Colon (tissue), 2 donors: ENCODE data around the gene RAB6C.
"Not testable (repeated sequence)": the region's sequence is repeated elsewhere in the genome, so short reads cannot be mapped to it uniquely, and the experiment has no call there.

Source experiments
- FAIRE-seq: peaks from 2 replicates; lab custom pipeline; 2012; peaks lifted over from hg19 to GRCh38; lab: Jason Lieb, UNC
- donor health status: control.
- donor health status: control.

Gene RAB6C

GRCh38 chr2:129979629-129980155, at the start of gene RAB6C:
Gene RAB6C, plus strand, starts transcription at chr2:129979666. Its CDS starts 450 bp downstream, at chr2:129980116.
- FAIRE-seq: not testable (repeated sequence)

- no peak for FAIRE-seq
These were observed 49.0 kb upstream of the RAB6C start for GRCh38 chr2:129930451-129930850.

- not testable (repeated sequence) for FAIRE-seq
These were observed 46.1 kb upstream of the RAB6C start for GRCh38 chr2:129933387-129933786.

GRCh38 chr2:129934044-129934822, 45.2 kb upstream of the RAB6C start:
- FAIRE-seq: no peak

DNA sequence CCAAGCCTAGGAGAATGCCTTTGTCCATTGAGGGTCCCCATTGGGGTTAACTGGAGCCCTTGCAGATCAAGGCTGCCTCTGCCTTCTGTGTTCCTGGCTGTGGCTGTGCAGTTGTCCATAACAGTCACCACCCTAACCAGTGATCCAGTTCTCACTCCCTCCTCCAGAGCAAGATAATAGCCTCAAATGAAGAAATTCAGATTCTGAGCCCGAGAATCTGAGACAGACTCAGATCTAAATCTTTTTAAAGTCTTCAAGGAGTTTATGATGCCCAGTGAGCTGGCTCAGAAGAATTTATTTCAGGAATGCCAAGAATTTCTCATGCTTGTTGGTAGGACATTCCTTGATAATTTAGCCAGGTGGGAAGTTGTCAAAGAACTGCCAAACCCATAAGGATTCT, 44.3 kb upstream of the RAB6C start:
- no peak for FAIRE-seq

DNA sequence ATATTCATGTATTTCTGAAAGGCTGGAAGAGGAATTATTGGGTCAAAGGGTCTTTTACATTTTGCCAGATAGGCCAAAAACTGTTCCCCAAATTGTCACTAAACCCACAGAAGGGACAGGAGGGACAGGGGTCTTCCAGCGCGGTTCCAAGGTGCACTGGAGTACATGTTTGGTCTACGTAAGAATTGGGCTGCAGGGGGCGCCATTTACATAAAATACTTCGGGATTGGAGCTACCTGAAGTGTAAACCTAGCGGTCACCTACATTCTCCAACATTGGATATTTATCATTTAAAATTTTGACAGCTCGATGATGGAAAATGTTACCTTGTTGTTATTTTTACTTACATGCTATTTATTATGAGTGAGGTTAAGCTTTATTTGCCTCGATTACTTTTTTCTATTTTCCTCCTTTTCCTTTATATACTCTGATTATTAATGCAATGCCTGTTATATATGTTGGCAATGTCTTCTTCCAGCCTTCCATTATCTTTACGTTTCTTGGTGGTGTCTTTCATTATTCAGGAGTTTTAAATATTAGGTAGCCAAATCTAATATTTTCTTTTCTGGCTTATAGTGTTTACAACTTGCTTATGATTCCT, 43.0 kb upstream of the RAB6C start:
- FAIRE-seq: no peak

DNA sequence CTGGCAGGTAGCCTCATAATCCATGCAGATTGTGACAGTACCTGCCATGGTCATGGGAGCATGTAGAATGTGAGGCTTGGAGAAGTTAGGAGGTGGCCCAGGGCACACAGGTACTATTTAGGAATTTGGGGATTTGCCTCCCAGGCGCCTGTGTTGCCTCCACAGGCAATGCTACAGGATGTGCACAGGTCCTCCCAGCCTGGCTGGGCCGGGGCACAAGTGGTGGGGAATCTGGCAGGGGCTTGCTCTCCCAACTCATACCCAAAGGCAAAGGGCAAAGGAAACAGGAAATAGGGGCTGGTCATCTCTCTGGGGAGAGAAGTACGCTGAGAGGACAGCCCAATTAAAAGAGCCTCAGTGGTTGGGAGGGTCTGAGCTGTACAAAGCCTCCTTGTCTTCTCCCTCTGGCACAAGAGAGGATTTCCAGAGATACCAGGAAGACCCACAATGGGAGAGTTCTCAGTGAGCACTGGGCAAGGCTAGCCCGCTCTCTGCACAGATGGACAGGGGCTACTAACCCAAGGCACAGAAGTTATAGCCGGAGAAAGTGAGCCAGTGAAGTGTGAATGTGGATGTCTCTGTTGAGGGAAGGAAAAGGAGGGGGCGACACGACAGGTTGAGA, 40.5 kb upstream of the RAB6C start:
- FAIRE-seq: not testable (repeated sequence)

GRCh38 chr2:129943456-129943855, 36.0 kb upstream of the RAB6C start:
- not testable (repeated sequence) for FAIRE-seq

GRCh38 chr2:129945557-129945956, 33.9 kb upstream of the RAB6C start:
- FAIRE-seq: no peak

DNA sequence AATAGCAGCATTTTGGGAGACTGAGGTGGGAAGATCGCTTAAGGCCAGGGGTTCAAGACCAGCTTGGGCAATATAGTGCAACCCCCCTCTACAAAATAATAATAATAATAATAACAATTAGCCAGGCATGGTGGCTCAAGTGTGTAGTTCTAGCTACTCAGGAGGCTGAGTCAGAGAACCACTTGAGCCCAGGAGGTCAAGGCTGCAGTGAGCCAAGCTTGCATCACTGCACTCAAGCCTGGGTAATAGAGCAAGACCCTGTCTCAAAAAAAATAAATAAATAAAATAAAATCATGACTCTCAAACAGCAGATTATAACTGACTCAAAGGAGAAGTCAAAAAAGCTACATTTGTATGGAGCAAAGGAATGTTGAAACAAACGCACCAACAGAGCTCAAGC, 31.8 kb upstream of the RAB6C start:
- not testable (repeated sequence) for FAIRE-seq

- FAIRE-seq: not testable (repeated sequence)
These were observed 23.3 kb upstream of the RAB6C start for GRCh38 chr2:129956171-129956570.

DNA sequence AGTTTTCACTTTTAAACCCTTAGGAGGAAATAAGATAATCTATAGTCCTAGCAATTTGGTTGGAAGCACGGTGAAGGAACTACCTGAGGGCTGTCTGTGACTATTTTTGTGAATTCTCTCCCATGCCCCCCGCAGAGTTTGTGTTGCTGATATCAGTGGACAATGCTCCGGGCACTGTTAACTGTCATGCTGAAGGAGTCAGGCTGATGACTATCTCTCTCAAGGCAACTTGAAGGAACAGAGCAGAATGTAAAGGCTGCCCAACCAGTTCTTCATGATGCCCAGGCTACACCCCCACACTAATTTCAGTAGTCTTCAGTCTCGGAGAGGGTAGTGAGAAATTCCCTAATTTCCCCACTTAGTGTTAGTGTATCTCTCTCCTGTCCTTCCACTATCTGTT, 21.6 kb upstream of the RAB6C start:
- no peak for FAIRE-seq

- not testable (repeated sequence) for FAIRE-seq
These were observed 20.7 kb upstream of the RAB6C start for GRCh38 chr2:129958736-129959135.

GRCh38 chr2:129968605-129969004, 10.9 kb upstream of the RAB6C start:
- FAIRE-seq: not testable (repeated sequence)

DNA sequence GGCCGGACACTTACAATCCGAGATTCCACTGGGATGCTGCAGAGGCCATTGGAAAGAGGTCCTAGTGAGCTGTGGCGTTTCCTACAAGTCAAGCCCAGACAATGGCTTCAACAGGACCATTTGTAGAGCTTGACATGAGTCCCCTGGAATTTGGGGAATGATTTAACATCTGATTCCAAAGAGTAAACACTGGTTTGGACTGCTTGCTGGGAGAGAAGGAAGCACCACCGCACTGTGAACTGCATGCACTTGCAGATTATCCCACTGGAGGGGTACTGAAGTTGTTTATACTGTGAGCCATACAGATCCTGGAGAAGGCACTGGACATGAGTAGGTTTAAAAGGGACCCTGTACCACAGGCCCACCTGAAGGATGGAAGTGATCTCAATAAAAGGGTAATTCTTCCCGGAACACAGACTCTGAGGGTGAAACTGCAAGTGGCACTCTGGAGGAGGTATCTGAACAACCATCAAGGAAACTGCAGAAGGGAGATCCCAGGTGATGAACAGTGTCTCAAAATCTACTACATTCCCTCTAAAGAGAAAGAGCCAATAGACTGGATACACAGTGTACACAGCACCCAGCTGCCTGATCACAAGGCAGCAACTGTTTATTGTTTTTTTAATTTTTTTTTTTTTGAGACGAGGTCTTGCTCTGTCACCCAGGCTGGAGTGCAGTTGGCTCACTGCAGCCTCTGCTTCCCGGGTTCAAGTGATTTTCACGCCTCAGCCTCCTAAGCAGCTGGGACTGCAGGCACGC, 4.3 kb upstream of the RAB6C start:
- no peak for FAIRE-seq

GRCh38 chr2:129976969-129977368, 2.5 kb upstream of the RAB6C start:
- FAIRE-seq: not testable (repeated sequence)

DNA sequence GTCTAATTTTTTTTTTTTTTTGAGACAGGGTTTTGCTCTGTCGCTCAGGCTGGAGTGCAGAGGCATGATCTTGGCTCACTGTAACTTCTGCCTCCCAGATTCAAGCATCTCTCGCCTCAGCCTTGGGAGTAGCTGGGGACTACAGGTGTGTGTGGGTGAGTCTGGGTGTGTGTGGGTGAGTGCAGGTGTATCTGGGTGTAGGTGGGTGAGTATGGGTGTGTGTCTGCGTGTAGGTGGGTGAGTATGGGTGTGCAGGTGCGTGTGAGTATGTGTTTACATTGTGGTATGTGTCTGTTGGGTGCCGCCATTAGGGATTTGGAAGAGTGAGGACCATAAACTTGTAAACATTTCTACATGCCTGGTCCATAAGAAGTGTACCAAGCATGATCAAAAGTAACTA, 1.5 kb upstream of the RAB6C start:
- FAIRE-seq: no peak

- not testable (repeated sequence) for FAIRE-seq
These were observed 780 bp downstream of the RAB6C start for GRCh38 chr2:129980246-129980645.

GRCh38 chr2:129981689-129982088, 2.2 kb downstream of the RAB6C start:
- FAIRE-seq: not testable (repeated sequence)

GRCh38 chr2:129984426-129984825, 5.0 kb downstream of the RAB6C start:
- no peak for FAIRE-seq

- not testable (repeated sequence) for FAIRE-seq
These were observed 13.0 kb downstream of the RAB6C start for GRCh38 chr2:129992415-129993006.

- FAIRE-seq: not testable (repeated sequence)
These were observed 13.7 kb downstream of the RAB6C start for GRCh38 chr2:129993151-129993550.
